ENCODE measurements around the gene SAT1.

- TF ChIP-seq CTCF (IDR thresholded peaks at IDR 0.05) (no peak), POLR2A (IDR thresholded peaks at IDR 0.05) (no peak)
Observed at GRCh38 chrX:23805389-23805788, 22.4 kb downstream of the SAT1 start.
